Measurements from ENCODE around the gene SSH2. TPM values are rescaled to one million over a fixed set of nuclear protein-coding genes. Genes with fewer than 3 reads are reported as not detected.
A peak's percentile ranks its signal among the peaks of the same experiment; 100 is the strongest.

The SSH2 gene
- total RNA-seq, 1 donor from 2014 or later, result 46.5 TPM

DNA sequence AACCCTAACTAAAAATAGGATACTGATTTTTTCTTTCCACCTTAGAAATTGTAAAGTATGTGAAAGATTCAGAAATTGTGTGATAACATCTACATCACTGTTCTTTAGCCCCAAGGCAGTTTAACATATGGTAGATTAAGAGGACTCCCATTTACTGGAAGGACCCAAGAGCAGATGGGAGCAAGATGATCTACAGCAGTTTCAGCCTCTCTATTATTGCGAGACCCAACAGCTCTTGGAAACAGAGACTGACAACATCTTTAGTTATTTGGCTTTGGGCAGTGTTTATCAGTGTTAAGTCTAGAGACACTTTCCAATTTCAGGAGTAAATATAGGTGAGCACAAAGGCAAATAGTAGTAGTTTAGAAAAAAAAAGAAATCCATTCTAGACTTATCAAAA, 182.4 kb downstream of the SSH2 start:
- H3K9me3 Mint-ChIP-seq (ENCODE audit: unreplicated experiment), result peaks cover 3% of the 10 kb centered on the region
- H3K4me1 Mint-ChIP-seq (ENCODE audit: low read depth, unreplicated experiment), result peaks cover 34% of the 10 kb centered on the region
- H3K36me3 Mint-ChIP-seq (ENCODE audit: unreplicated experiment), result no peaks in the 10 kb centered on the region
- no peak for DNase-seq
- H3K4me3 Mint-ChIP-seq (ENCODE audit: unreplicated experiment), result peak overlapping the region; percentile 53
- TF ChIP-seq, protein P1, sequence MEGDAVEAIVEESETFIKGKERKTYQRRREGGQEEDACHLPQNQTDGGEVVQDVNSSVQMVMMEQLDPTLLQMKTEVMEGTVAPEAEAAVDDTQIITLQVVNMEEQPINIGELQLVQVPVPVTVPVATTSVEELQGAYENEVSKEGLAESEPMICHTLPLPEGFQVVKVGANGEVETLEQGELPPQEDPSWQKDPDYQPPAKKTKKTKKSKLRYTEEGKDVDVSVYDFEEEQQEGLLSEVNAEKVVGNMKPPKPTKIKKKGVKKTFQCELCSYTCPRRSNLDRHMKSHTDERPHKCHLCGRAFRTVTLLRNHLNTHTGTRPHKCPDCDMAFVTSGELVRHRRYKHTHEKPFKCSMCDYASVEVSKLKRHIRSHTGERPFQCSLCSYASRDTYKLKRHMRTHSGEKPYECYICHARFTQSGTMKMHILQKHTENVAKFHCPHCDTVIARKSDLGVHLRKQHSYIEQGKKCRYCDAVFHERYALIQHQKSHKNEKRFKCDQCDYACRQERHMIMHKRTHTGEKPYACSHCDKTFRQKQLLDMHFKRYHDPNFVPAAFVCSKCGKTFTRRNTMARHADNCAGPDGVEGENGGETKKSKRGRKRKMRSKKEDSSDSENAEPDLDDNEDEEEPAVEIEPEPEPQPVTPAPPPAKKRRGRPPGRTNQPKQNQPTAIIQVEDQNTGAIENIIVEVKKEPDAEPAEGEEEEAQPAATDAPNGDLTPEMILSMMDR (IDR thresholded peaks at IDR 0.05; ENCODE audit: partially characterized antibody, unreplicated experiment), result no peak
- H3K27ac Mint-ChIP-seq (ENCODE audit: unreplicated experiment), result peak overlapping the region; percentile 89
- H3K27me3 Mint-ChIP-seq (ENCODE audit: unreplicated experiment), result peaks cover 3% of the 10 kb centered on the region

DNA sequence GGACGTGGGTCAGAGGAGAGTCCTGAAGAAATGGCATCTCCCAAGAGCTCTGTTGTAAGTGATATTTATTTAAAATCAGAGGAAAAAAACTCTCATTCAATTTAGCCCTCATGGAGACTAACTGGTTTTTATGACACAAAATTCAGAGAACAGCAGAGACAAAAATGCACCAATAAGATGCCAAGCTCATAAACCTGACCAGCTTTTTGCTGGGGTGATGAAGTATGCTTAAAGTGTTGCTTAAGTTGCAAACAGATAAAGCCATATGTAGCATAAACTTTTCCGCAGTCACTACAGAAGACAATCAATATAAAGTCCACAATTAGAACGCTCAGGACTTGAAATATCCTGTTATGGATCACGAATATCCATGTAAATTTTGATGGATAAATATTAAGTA, 183.4 kb downstream of the SSH2 start:
- no peaks in the 10 kb centered on the region for H3K36me3 Mint-ChIP-seq (ENCODE audit: unreplicated experiment)
- H3K27ac Mint-ChIP-seq (ENCODE audit: unreplicated experiment), result peak overlapping the region; percentile 89
- peaks cover 3% of the 10 kb centered on the region for H3K27me3 Mint-ChIP-seq (ENCODE audit: unreplicated experiment)
- H3K9me3 Mint-ChIP-seq (ENCODE audit: unreplicated experiment), result peaks cover 3% of the 10 kb centered on the region
- H3K4me3 Mint-ChIP-seq (ENCODE audit: unreplicated experiment), result no peak overlapping the region
- no peak for DNase-seq
- H3K4me1 Mint-ChIP-seq (ENCODE audit: low read depth, unreplicated experiment), result peaks cover 34% of the 10 kb centered on the region
- TF ChIP-seq, protein P1 (IDR thresholded peaks at IDR 0.05; ENCODE audit: partially characterized antibody, unreplicated experiment), result no peak

DNA sequence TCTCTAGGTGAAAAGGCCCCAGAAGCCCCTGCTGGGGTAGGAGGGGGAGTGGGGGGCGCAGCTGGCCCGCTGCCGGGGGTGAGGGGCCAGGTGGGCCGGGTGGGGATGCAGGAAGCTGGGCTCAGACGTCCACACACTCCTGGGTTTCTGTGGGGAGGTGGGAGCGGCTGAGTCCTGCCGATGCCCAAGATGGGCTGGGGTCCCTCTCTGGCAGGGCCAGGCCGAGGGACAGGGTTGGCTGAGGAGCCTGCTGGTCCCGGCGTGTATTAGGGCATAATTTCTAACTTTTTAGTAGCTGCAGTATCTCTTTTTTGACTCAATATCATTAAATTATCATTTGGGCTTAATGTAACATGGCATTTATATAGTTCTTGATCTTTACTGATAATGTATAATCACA, 185.9 kb downstream of the SSH2 start:
- no peak overlapping the region for H3K27ac Mint-ChIP-seq (ENCODE audit: unreplicated experiment)

DNA sequence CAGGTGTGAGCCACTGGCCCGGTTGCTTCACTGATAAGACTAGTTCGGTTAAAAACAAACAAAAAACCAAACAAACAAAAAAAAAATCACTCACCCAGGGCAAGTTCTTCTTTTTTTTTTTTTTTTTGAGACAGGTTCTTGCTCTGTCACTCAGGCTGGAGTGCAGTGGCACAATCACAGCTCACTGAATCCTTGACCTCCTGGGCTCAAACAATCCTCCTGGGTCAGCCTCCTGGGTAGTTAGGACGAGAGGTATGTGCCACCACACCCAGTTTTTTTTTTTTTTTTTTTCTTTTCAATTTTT, 187.9 kb downstream of the SSH2 start:
- no peak for DNase-seq
- no peak overlapping the region for H3K4me3 Mint-ChIP-seq (ENCODE audit: unreplicated experiment)
- TF ChIP-seq, protein P1 (IDR thresholded peaks at IDR 0.05; ENCODE audit: partially characterized antibody, unreplicated experiment), result no peak
- H3K27me3 Mint-ChIP-seq (ENCODE audit: unreplicated experiment), result no peaks in the 10 kb centered on the region
- H3K4me1 Mint-ChIP-seq (ENCODE audit: low read depth, unreplicated experiment), result peaks cover 21% of the 10 kb centered on the region
- no peak overlapping the region for H3K27ac Mint-ChIP-seq (ENCODE audit: unreplicated experiment)
- H3K36me3 Mint-ChIP-seq (ENCODE audit: unreplicated experiment), result no peaks in the 10 kb centered on the region
- H3K9me3 Mint-ChIP-seq (ENCODE audit: unreplicated experiment), result no peaks in the 10 kb centered on the region

More for the DNA sequence above, 185.9 kb downstream of the SSH2 start:
- peaks cover 3% of the 10 kb centered on the region for H3K27me3 Mint-ChIP-seq (ENCODE audit: unreplicated experiment)
- H3K9me3 Mint-ChIP-seq (ENCODE audit: unreplicated experiment), result peaks cover 3% of the 10 kb centered on the region
- no peak overlapping the region for H3K4me3 Mint-ChIP-seq (ENCODE audit: unreplicated experiment)
- DNase-seq, result no peak
- H3K36me3 Mint-ChIP-seq (ENCODE audit: unreplicated experiment), result no peaks in the 10 kb centered on the region
- TF ChIP-seq, protein P1 (IDR thresholded peaks at IDR 0.05; ENCODE audit: partially characterized antibody, unreplicated experiment), result no peak
- H3K4me1 Mint-ChIP-seq (ENCODE audit: low read depth, unreplicated experiment), result peaks cover 34% of the 10 kb centered on the region

DNA sequence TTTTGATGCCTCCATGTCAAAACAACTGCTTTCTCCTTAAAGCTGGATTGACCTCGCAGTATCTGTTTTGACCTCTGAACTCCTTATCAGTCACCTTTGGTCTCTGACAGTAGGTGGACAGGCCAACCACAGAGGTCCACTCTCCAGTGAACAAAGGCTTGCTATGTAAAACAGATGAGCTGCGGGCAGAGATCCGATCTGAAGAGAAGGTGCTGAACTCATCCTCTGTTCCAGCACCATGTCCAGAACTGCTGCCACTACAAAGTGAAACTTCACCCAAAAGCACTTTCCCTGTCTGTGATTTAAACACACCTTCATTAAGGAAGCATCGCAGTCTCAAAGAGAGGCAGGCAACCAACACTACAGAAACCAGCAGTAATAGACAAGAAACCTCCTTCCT, 190.0 kb downstream of the SSH2 start:
- DNase-seq, result no peak
- no peaks in the 10 kb centered on the region for H3K36me3 Mint-ChIP-seq (ENCODE audit: unreplicated experiment)
- peaks cover 13% of the 10 kb centered on the region for H3K4me1 Mint-ChIP-seq (ENCODE audit: low read depth, unreplicated experiment)
- TF ChIP-seq, protein P1 (IDR thresholded peaks at IDR 0.05; ENCODE audit: partially characterized antibody, unreplicated experiment), result no peak
- H3K9me3 Mint-ChIP-seq (ENCODE audit: unreplicated experiment), result no peaks in the 10 kb centered on the region
- H3K27me3 Mint-ChIP-seq (ENCODE audit: unreplicated experiment), result no peaks in the 10 kb centered on the region
- H3K4me3 Mint-ChIP-seq (ENCODE audit: unreplicated experiment), result no peak overlapping the region
- H3K27ac Mint-ChIP-seq (ENCODE audit: unreplicated experiment), result no peak overlapping the region
